Neural cell (in vitro differentiated cells): Measurements from ENCODE around the gene PIERCE2. TPM values are rescaled to one million over a fixed set of nuclear protein-coding genes. Genes with fewer than 3 reads are reported as not detected.
"Not testable (repeated sequence)": the region's sequence is repeated elsewhere in the genome, so short reads cannot be mapped to it uniquely, and the experiment has no call there.

Source experiments
- H2AFZ ChIP-seq: fragments of 200-600, 300-800 bp; sonication (generic), shearing (Covaris generic); 2 replicates; pipeline ENCODE4 v1.6.0; 2014; ENCODE audit warnings: low read depth, mild to moderate bottlenecking, antibody characterized with exemption, low read length, moderate library complexity
- H3F3A ChIP-seq: fragments of 200-600 bp; shearing (Covaris generic); 2 replicates; pipeline ENCODE4 v1.6.1; 2016; ENCODE audit warnings: mild to moderate bottlenecking, moderate library complexity, mixed read lengths, antibody characterized with exemption, low read length; ENCODE audit not compliant: insufficient read depth, poor library complexity, severe bottlenecking
- H3K27ac ChIP-seq: fragments of 200-600, 300-800 bp; sonication (generic), shearing (Covaris generic); 2 replicates; pipeline ENCODE4 v1.5.1; 2014; ENCODE audit warnings: mild to moderate bottlenecking, low read length, moderate library complexity
- H3K27me3 ChIP-seq: fragments of 300-800, 200-600 bp; sonication (generic), shearing (Covaris generic); 2 replicates; pipeline ENCODE4 v1.6.0; 2014; ENCODE audit warnings: mild to moderate bottlenecking, low read depth, low read length, moderate library complexity; ENCODE audit not compliant: insufficient read depth
- H3K36me3 ChIP-seq: fragments of 300-800, 200-600 bp; sonication (generic), shearing (Covaris generic); 2 replicates; pipeline ENCODE4 v1.5.1; 2014; ENCODE audit warnings: mild to moderate bottlenecking, antibody characterized with exemption, low read length, moderate library complexity; ENCODE audit not compliant: insufficient read depth
- H3K4me2 ChIP-seq: fragments of 300-800, 200-600 bp; sonication (generic), shearing (Covaris generic); 2 replicates; pipeline ENCODE4 v1.6.0; 2014; ENCODE audit warnings: mild to moderate bottlenecking, low read length
- H3K4me3 ChIP-seq: fragments of 300-800, 200-600 bp; sonication (generic), shearing (Covaris generic); 2 replicates; pipeline ENCODE4 v1.5.1; 2014; ENCODE audit warnings: mild to moderate bottlenecking, low read length, moderate library complexity
- H3K79me2 ChIP-seq: fragments of 200-600 bp; shearing (Covaris generic); replicated peaks from 2 replicates; pipeline ENCODE4 v1.6.0; 2014; ENCODE audit warnings: mild to moderate bottlenecking, low read length, moderate library complexity; ENCODE audit not compliant: insufficient read depth
- H3K9ac ChIP-seq: fragments of 300-800, 200-600 bp; sonication (generic), shearing (Covaris generic); 2 replicates; pipeline ENCODE4 v1.6.1; 2016; ENCODE audit warnings: mild to moderate bottlenecking, low read length, mixed read lengths
- H3K9me2 ChIP-seq: fragments of 200-600 bp; shearing (Covaris generic); 2 replicates; pipeline ENCODE4 v1.6.1; 2016; ENCODE audit warnings: mild to moderate bottlenecking, low read length, mixed read lengths; ENCODE audit not compliant: insufficient read depth
- H3K9me3 ChIP-seq: fragments of 200-600, 300-800 bp; sonication (generic), shearing (Covaris generic); 2 replicates; pipeline ENCODE4 v1.6.1; 2016; ENCODE audit warnings: mild to moderate bottlenecking, mixed run types, low read length, moderate library complexity, mixed read lengths
- H4K20me1 ChIP-seq: fragments of 200-600 bp; shearing (Covaris generic); 2 replicates; pipeline ENCODE4 v1.6.1; 2016; ENCODE audit warnings: mild to moderate bottlenecking, mixed run types; ENCODE audit not compliant: insufficient read depth
- EP300 ChIP-seq: fragments of 450-650 bp; conservative IDR thresholded peaks from 2 replicates; pipeline ENCODE4 v1.6.1; 2014; ENCODE audit warnings: antibody characterized with exemption, mild to moderate bottlenecking, moderate library complexity; ENCODE audit not compliant: poor library complexity, severe bottlenecking
- EZH2 ChIP-seq: fragments of 200-600, 300-800 bp; shearing (Covaris generic), sonication (generic); IDR thresholded peaks from 2 replicates; pipeline ENCODE4 v1.6.1; 2014; ENCODE audit warnings: antibody characterized with exemption, low read length, borderline replicate concordance, mild to moderate bottlenecking; ENCODE audit not compliant: insufficient read depth, poor library complexity, severe bottlenecking
- MXI1 ChIP-seq: fragments of 450-650 bp; conservative IDR thresholded peaks from 2 replicates; pipeline ENCODE4 v1.6.1; 2014; ENCODE audit warnings: antibody characterized with exemption, mild to moderate bottlenecking; ENCODE audit not compliant: poor library complexity, severe bottlenecking
- POLR2AphosphoS5 ChIP-seq: IDR thresholded peaks from 2 replicates; pipeline ENCODE4 v1.6.1; 2012
- RAD21 ChIP-seq: fragments of 450-650 bp; conservative IDR thresholded peaks from 2 replicates; pipeline ENCODE4 v1.6.1; 2014; ENCODE audit warnings: antibody characterized with exemption, mild to moderate bottlenecking, moderate library complexity
- REST ChIP-seq: IDR thresholded peaks from 2 replicates; pipeline ENCODE4 v1.6.1; 2012; ENCODE audit warnings: borderline replicate concordance
- SMC3 ChIP-seq: fragments of 450-650 bp; conservative IDR thresholded peaks from 2 replicates; pipeline ENCODE4 v1.6.1; 2014; ENCODE audit warnings: antibody characterized with exemption, mild to moderate bottlenecking, moderate library complexity; ENCODE audit not compliant: poor library complexity
- polyA plus RNA-seq: library from polyadenylated mRNA; depleted of rRNA; stranded (reverse); fragments of >200 nt; gene quantifications from 2 replicates; pipeline ENCODE4 v1.2.3, GENCODE V29; 2014

PIERCE2 gene
- polyA plus RNA-seq, 1 donor from 2014 or later: 10.2 TPM

GRCh38 chr15:55417678-55418077 lies 9.4 kb downstream of the PIERCE2 start:
- H3K27ac ChIP-seq: not testable (repeated sequence)

GRCh38 chr15:55420171-55420866 lies 12.0 kb downstream of the PIERCE2 start:
- H3F3A ChIP-seq: no peaks in the 10 kb centered on the region
- TF ChIP-seq REST (no peak), EP300 (no peak), SMC3 (no peak), MXI1 (no peak), RAD21 (no peak), POLR2AphosphoS5 (no peak), EZH2 (no peak)
- no peak overlapping the region for H3K4me3 ChIP-seq
- no peaks in the 10 kb centered on the region for H3K79me2 ChIP-seq
- H3K9me3 ChIP-seq: no peaks in the 10 kb centered on the region
- no peak overlapping the region for H3K27ac ChIP-seq
- no peak overlapping the region for H3K4me2 ChIP-seq
- no peak overlapping the region for H2AFZ ChIP-seq
- no peak overlapping the region for H3K9ac ChIP-seq
- no peaks in the 10 kb centered on the region for H4K20me1 ChIP-seq
- H3K27me3 ChIP-seq: no peaks in the 10 kb centered on the region
- H3K9me2 ChIP-seq: no peaks in the 10 kb centered on the region
- no peaks in the 10 kb centered on the region for H3K36me3 ChIP-seq

More at GRCh38 chr15:55417678-55418077, 9.4 kb downstream of the PIERCE2 start:
- not testable (repeated sequence) for H3K9me2 ChIP-seq, H3K36me3 ChIP-seq, H3K9me3 ChIP-seq, H3K27me3 ChIP-seq, H3F3A ChIP-seq, H3K9ac ChIP-seq, H3K4me2 ChIP-seq, H3K4me3 ChIP-seq, H4K20me1 ChIP-seq, H3K79me2 ChIP-seq, H2AFZ ChIP-seq

GRCh38 chr15:55422089-55422488 lies 13.8 kb downstream of the PIERCE2 start:
- H3K9me2 ChIP-seq: no peaks in the 10 kb centered on the region
- H4K20me1 ChIP-seq: no peaks in the 10 kb centered on the region
- no peaks in the 10 kb centered on the region for H3K9me3 ChIP-seq
- no peak overlapping the region for H3K27ac ChIP-seq
- no peaks in the 10 kb centered on the region for H3F3A ChIP-seq
- H3K4me3 ChIP-seq: no peak overlapping the region
- no peak for TF ChIP-seq EZH2
- no peak for TF ChIP-seq RAD21
- H3K79me2 ChIP-seq: no peaks in the 10 kb centered on the region
- no peak overlapping the region for H3K4me2 ChIP-seq
- H2AFZ ChIP-seq: no peak overlapping the region
- H3K9ac ChIP-seq: no peak overlapping the region
- no peaks in the 10 kb centered on the region for H3K27me3 ChIP-seq
- H3K36me3 ChIP-seq: no peaks in the 10 kb centered on the region
